ENCODE measurements around the gene HSPB1.

DNA sequence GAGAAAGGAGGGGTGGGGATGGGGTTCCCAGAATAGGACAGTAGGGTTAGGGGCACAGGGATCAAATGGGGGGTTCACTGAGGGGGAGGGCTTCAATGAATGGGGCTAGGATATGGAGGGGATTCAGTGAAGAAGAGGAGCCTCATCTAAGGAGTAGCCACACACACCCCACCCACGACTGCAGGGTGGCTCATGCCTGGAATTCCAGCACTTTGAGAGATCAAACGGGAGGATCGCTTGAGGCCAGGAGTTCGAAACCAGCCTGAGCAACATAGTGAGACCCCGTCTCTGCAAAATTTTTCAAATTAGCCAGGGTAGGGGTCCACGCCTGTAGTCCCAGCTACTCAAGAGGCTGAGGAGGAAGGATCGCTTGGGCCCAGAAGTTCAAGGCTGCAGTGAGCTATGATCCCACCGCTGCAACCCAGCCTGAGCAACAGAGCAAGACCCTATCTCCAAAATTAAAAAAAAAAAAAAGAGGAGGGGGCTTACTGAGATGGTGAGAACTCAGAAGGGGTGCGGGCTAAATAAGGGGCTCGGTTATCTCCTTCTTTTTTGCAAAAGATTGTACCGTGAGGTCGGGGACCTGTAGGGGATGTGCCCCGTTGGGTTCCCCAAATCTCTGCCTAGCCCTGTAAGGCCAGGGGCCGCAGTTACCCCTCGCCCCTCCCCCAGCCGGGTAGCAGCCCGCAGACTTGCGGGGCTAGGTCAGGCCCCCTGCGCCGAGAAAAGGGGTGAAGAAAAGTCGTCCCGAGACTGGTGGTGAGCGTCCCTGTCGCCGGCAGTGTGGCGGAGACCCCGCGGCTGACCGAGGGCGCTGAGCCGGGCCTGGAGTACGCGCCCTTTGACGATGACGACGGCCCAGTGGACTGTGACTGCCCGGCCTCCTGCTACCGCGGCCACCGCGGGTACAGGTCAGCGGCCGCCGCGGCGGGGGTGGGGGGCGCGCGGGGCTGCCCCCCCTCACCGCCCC, 43.1 kb upstream of the HSPB1 start:
- no peak for TF ChIP-seq CTCF (IDR thresholded peaks at IDR 0.05)
- no peak for TF ChIP-seq POLR2A (IDR thresholded peaks at IDR 0.05)
